Pulmonary artery endothelial cell (primary cell): ENCODE measurements around the gene D2HGDH. TPM values are rescaled to one million over a fixed set of nuclear protein-coding genes. Genes with fewer than 3 reads are reported as not detected.
"Not testable (repeated sequence)": the region's sequence is repeated elsewhere in the genome, so short reads cannot be mapped to it uniquely, and the experiment has no call there.

ENCODE experiments used
- DNase-seq: peaks from one replicate; pipeline ENCODE4 v3.0.0-alpha.2; 2011; ENCODE audit warnings: low read depth, low spot score
- total RNA-seq: library from RNA; depleted of rRNA; stranded (reverse); fragments of >200 nt; gene quantifications from 2 replicates; pipeline ENCODE4 v1.2.3, GENCODE V29; 2014

The D2HGDH gene
- total RNA-seq, 1 donor from 2014 or later, result 10.7 TPM

GRCh38 chr2:241748468-241749256 lies 14.2 kb downstream of the D2HGDH start:
- DNase-seq, result no peak

- no peak for DNase-seq
Observed at GRCh38 chr2:241750076-241750840, 15.8 kb downstream of the D2HGDH start.

- no peak for DNase-seq
Observed at GRCh38 chr2:241751152-241751551, 16.7 kb downstream of the D2HGDH start.

GRCh38 chr2:241751776-241752175 lies 17.3 kb downstream of the D2HGDH start:
- no peak for DNase-seq

GRCh38 chr2:241752253-241752652 lies 17.8 kb downstream of the D2HGDH start:
- DNase-seq, result no peak

GRCh38 chr2:241752689-241753276 lies 18.4 kb downstream of the D2HGDH start:
- DNase-seq, result no peak

GRCh38 chr2:241753493-241753892 lies 19.1 kb downstream of the D2HGDH start:
- DNase-seq, result no peak

GRCh38 chr2:241754042-241754441 lies 19.6 kb downstream of the D2HGDH start:
- DNase-seq, result no peak

GRCh38 chr2:241755166-241755565 lies 20.7 kb downstream of the D2HGDH start:
- no peak for DNase-seq

- DNase-seq, result no peak
Observed at GRCh38 chr2:241755777-241756176, 21.3 kb downstream of the D2HGDH start.

GRCh38 chr2:241759067-241759807 lies 24.8 kb downstream of the D2HGDH start:
- DNase-seq, result no peak

GRCh38 chr2:241759893-241760292 lies 25.5 kb downstream of the D2HGDH start:
- not testable (repeated sequence) for DNase-seq

GRCh38 chr2:241760301-241760771 lies 25.9 kb downstream of the D2HGDH start:
- DNase-seq, result no peak

GRCh38 chr2:241762321-241762932 lies 28.0 kb downstream of the D2HGDH start:
- no peak for DNase-seq

GRCh38 chr2:241762933-241763369 lies 28.5 kb downstream of the D2HGDH start:
- DNase-seq, result no peak

- DNase-seq, result no peak
Observed at GRCh38 chr2:241763551-241764274, 29.3 kb downstream of the D2HGDH start.

- no peak for DNase-seq
Observed at GRCh38 chr2:241764275-241765241, 30.1 kb downstream of the D2HGDH start.

GRCh38 chr2:241767464-241768250 lies 33.2 kb downstream of the D2HGDH start:
- DNase-seq, result no peak
